Cardiac fibroblast (primary cell): Measurements from ENCODE around the gene FRMD1.

Experiments used
- DNase-seq, 2 donors: peaks; one replicate each; pipeline versions ENCODE4 v3.0.0 to v3.0.0-alpha.2; 2010; ENCODE audit warnings: low read depth in 2 of 2
- H3K4me3 ChIP-seq, 2 donors: replicated peaks in 1 of 2; 1 replicate in 1 of 2; 2 replicates in 1 of 2; pipeline ENCODE4 v1.5.1; 2011; ENCODE audit warnings: low read depth in 2 of 2, low read length in 2 of 2, mild to moderate bottlenecking in 2 of 2, moderate library complexity in 1 of 2
- TF ChIP-seq, protein P1 (sequence below): IDR thresholded peaks from one replicate; pipeline ENCODE4 v1.5.1; 2011; ENCODE audit warnings: low read depth, mild to moderate bottlenecking, low read length, inconsistent platforms

FRMD1 gene

DNA sequence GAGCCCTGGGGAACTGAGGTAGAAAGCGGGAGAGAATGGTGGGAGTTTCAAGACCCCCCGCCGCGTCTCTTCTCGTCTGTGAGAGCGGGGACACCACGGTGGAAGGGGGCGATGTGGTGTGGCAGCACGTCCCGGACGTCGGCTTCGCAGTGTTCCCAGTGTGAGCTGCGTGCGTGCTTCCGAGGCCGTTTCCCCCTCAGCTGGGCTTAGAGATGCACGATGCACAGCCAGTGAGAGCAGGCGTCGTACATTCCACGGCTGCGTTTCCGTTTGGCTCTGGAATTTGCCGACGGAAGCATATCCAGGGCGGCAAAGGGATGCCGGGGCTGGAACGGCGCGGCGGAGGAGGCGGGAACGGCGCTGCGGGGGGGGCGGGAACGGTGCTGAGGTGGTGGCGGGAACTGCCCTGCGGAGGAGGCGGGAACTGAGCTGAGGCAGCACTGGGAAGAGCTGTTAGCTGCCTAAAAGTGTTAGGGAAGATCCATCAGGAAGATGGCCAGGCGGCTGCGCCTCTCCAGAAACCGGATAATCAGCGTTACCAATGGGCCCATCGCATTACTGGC lies 43.8 kb downstream of the FRMD1 start:
- TF ChIP-seq, protein P1, sequence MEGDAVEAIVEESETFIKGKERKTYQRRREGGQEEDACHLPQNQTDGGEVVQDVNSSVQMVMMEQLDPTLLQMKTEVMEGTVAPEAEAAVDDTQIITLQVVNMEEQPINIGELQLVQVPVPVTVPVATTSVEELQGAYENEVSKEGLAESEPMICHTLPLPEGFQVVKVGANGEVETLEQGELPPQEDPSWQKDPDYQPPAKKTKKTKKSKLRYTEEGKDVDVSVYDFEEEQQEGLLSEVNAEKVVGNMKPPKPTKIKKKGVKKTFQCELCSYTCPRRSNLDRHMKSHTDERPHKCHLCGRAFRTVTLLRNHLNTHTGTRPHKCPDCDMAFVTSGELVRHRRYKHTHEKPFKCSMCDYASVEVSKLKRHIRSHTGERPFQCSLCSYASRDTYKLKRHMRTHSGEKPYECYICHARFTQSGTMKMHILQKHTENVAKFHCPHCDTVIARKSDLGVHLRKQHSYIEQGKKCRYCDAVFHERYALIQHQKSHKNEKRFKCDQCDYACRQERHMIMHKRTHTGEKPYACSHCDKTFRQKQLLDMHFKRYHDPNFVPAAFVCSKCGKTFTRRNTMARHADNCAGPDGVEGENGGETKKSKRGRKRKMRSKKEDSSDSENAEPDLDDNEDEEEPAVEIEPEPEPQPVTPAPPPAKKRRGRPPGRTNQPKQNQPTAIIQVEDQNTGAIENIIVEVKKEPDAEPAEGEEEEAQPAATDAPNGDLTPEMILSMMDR, result no peak
- H3K4me3 ChIP-seq, result peak overlapping the region; percentile 49
- DNase-seq, result peak; percentile 54 to 81

DNA sequence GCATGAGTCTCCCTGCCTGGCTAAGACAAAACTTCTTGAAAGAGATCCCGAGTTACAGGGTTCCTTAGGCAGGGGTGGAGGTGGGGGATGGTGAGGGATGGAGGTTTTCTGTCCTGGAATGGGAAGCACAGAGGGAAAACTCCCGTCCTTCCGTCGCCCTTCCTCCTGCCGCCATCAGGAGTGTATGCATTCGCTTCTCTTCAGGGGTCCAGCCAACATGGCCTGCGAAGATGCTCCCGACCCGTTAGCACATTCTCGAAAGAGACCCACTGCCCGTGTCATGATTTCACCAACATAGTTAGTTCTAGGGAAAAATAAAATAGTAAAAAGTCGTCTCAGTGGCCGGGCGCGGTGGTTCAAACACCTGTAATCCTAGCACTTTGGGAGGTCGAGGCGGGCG lies 44.5 kb downstream of the FRMD1 start:
- no peak overlapping the region for H3K4me3 ChIP-seq
- no peak for DNase-seq
- TF ChIP-seq, protein P1, result no peak

DNA sequence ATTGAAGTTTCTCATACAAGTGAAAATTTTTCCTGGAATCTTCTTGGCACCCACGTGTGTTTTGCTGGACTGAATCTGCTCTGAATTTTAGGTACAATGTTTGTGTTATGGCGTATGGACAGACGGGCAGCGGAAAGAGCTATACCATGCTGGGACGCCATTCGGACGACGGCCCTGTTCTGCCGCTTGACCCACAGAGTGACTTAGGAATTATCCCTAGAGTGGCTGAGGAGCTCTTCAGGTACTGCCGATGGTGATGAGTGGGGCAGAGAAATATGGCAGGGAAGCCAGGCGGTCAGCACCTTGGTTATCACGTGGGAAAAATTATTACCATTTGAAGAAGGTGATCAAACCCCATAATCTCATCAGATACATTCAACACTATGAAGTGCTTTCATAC lies 45.2 kb downstream of the FRMD1 start:
- DNase-seq, result no peak
- H3K4me3 ChIP-seq, result no peak overlapping the region
- TF ChIP-seq, protein P1, result no peak

GRCh38 chr6:168032005-168032760 lies 46.8 kb downstream of the FRMD1 start:
- TF ChIP-seq, protein P1, result peak; percentile 54
- DNase-seq, result peak; percentile 69 to 74
- no peak overlapping the region for H3K4me3 ChIP-seq

DNA sequence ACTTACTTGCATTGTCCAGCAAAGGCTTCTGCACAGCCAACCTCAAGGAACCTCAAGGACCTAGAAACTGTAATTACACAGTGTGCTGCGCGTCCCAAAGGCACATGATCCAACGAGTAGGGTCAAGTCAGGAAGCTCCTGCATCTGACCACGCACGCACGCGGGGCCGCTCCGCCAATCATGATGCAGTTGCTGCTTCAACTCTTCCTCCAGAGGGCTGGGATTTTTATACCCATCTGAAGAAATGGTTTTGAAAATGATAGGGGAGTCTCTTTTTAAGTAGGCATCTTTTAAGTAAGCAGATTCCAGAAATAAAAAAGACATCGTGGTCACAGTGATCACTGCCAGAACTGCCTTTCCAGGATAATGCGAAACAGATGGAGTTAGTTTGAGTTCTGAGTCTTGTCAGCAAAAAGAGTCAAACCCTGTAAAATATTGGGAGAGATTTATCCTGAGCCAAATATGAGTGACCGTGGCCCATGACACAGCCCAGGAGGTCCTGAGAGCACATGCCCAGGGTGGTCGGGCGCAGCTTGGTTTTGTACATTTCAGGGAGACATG lies 47.5 kb downstream of the FRMD1 start:
- H3K4me3 ChIP-seq, result no peak overlapping the region
- DNase-seq, result peak in 1 of 2 donors; percentile 63
- TF ChIP-seq, protein P1, result no peak

GRCh38 chr6:168030908-168031307 lies 48.1 kb downstream of the FRMD1 start:
- H3K4me3 ChIP-seq, result no peak overlapping the region
- no peak for DNase-seq
- TF ChIP-seq, protein P1, result no peak
